WTC11 (cell line): Measurements from ENCODE around the gene PDE4B.

ENCODE experiments used
- ATF6 ChIP-seq: sonication (generic); formaldehyde crosslinking; IDR thresholded peaks from 2 replicates; pipeline ENCODE4 v1.8.1; 2023; ENCODE audit warnings: mild to moderate bottlenecking, missing genetic modification reagents
- CREB1 ChIP-seq: sonication (generic); formaldehyde crosslinking; IDR thresholded peaks from 2 replicates; pipeline ENCODE4 v1.8.0; 2023; ENCODE audit warnings: mild to moderate bottlenecking, missing genetic modification reagents
- CTCF ChIP-seq: fragments of 200-600 bp; IDR thresholded peaks from 2 replicates; pipeline ENCODE4 v1.8.0; 2022; ENCODE audit warnings: antibody characterized with exemption
- EMX1 ChIP-seq: fragments of 250-450 bp; sonication (Bioruptor Pico); IDR thresholded peaks from 2 replicates; pipeline ENCODE4 v1.8.0; 2021; ENCODE audit warnings: mild to moderate bottlenecking
- ESRRA ChIP-seq: sonication (generic); formaldehyde crosslinking; IDR thresholded peaks from 2 replicates; pipeline ENCODE4 v1.8.1; 2022; ENCODE audit warnings: mild to moderate bottlenecking, missing genetic modification reagents, borderline replicate concordance
- FOXP4 ChIP-seq: sonication (generic); formaldehyde crosslinking; IDR thresholded peaks from 2 replicates; pipeline ENCODE4 v1.8.0; 2022; ENCODE audit warnings: mild to moderate bottlenecking, missing genetic modification reagents
- HMGXB4 ChIP-seq: sonication (generic); formaldehyde crosslinking; IDR thresholded peaks from 2 replicates; pipeline ENCODE4 v1.8.1; 2023; ENCODE audit warnings: mild to moderate bottlenecking, moderate library complexity, missing genetic modification reagents
- IRF2 ChIP-seq: sonication (generic); formaldehyde crosslinking; IDR thresholded peaks from 2 replicates; pipeline ENCODE4 v1.8.0; 2022; ENCODE audit warnings: low read depth, missing genetic modification reagents, borderline replicate concordance
- PREB ChIP-seq: sonication (generic); formaldehyde crosslinking; IDR thresholded peaks from 2 replicates; pipeline ENCODE4 v1.8.1; 2022; ENCODE audit warnings: mild to moderate bottlenecking, missing genetic modification reagents, moderate library complexity, borderline replicate concordance
- RELA ChIP-seq: sonication (generic); formaldehyde crosslinking; IDR thresholded peaks from 2 replicates; pipeline ENCODE4 v1.8.1; 2022; ENCODE audit warnings: missing genetic modification reagents, mild to moderate bottlenecking, borderline replicate concordance
- ZNF138 ChIP-seq: sonication (generic); formaldehyde crosslinking; conservative IDR thresholded peaks from 2 replicates; pipeline ENCODE4 v1.8.1; 2022; ENCODE audit warnings: mild to moderate bottlenecking, moderate library complexity, missing genetic modification reagents

GRCh38 chr1:65762081-65762862, 30.4 kb upstream of the PDE4B start:
- no peak for TF ChIP-seq ESRRA (CRISPR knock-in tag)
- no peak for TF ChIP-seq CTCF
- TF ChIP-seq HMGXB4 (CRISPR knock-in tag), result no peak
- no peak for TF ChIP-seq ATF6 (CRISPR knock-in tag)
- no peak for TF ChIP-seq CREB1 (CRISPR knock-in tag)
- TF ChIP-seq IRF2 (CRISPR knock-in tag), result no peak
- TF ChIP-seq PREB, result no peak
- TF ChIP-seq FOXP4, result no peak
- TF ChIP-seq ZNF138 (CRISPR knock-in tag), result no peak
- no peak for TF ChIP-seq EMX1
- no peak for TF ChIP-seq RELA
